GM20000 (cell line): Measurements from ENCODE around the gene FBP2.

ENCODE experiments used
- DNase-seq: peaks from one replicate; pipeline ENCODE4 v3.0.0; 2012; ENCODE audit warnings: low spot score
- CTCF ChIP-seq: IDR thresholded peaks from 2 replicates; pipeline ENCODE4 v1.5.1; 2012; ENCODE audit warnings: mild to moderate bottlenecking, control low read depth; ENCODE audit errors: extremely low read depth, missing control alignments

FBP2 gene

GRCh38 chr9:94525396-94526035 is 68.1 kb downstream of the FBP2 start:
- no peak for TF ChIP-seq CTCF
- no peak for DNase-seq

DNA sequence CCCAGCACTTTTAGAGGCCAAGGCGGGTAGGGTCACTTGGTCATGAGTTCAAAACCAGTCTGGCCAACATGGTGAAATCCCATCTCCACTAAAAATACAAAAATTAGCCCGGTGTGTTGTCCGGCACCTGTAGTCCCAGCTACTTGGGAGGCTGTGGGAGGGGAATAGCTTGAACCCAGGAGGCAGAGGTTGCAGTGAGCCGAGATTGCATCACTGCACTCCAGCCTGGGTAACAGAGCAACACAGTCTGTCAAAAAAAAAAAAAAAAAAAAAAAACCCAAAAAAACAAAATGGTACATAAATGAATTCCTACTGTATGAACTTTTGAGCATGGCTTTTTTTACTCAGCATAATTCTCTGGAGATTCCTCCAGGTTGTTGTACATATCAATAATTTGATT is 76.4 kb downstream of the FBP2 start:
- TF ChIP-seq CTCF, result no peak
- DNase-seq, result no peak

GRCh38 chr9:94514722-94515121 is 78.9 kb downstream of the FBP2 start:
- TF ChIP-seq CTCF, result no peak

GRCh38 chr9:94511955-94512265 is 81.7 kb downstream of the FBP2 start:
- no peak for DNase-seq
- TF ChIP-seq CTCF, result no peak

More at GRCh38 chr9:94514722-94515121, 78.9 kb downstream of the FBP2 start:
- DNase-seq, result no peak

DNA sequence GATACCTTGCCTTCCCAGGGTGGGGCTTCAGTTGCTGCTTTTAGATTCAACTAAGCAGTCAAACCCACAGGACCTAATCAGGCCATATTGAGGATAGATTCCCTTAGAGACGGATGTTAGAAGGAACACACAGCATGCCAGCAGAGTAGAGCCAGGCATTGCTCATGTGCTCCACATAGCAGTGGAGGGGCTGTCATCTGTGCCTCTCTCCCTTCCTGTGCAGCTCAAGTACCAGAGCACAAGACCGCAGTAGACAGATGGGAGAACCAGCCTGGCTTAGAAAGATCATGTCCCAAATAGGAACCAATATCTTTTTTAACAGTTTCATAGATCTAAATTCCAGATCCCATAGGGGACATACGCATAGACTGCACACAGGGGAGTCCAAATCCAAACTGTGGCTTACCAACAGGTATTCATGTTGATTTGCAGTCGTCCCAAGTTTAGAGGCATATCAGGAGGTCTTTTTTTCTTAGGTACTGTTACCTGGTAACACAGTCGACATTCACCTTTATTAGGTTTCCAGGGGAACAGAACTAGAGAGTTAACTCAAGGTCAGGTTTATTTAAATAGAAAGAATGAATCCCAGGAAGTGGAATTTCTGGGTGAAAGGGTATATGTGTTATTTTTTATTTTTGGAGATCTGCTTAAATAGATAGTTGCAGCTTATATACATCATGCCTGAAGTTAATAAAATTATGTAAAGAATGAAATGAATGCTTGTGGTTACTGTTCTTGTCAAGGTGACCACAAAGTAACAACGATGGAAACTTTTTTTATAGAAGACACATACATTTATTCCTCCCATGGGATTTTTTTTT is 82.3 kb downstream of the FBP2 start:
- DNase-seq, result no peak
- TF ChIP-seq CTCF, result no peak
